BLaER1 treated with 17β-estradiol and CSF1 and Interleukin-3, amounts not matched to agents 10 nM and 100 nM (cell line): Measurements from ENCODE around the gene MOGAT3.
"Not testable (repeated sequence)": the region's sequence is repeated elsewhere in the genome, so short reads cannot be mapped to it uniquely, and the experiment has no call there.

Experiments used
- H3K27ac ChIP-seq, 11 experiments: shearing (Covaris generic); formaldehyde crosslinking; 2 replicates each; pipeline ENCODE4 v1.8.1; 2022
- H3K27me3 ChIP-seq, 11 experiments: shearing (Covaris generic); formaldehyde crosslinking; 2 replicates each; pipeline ENCODE4 v1.8.1; 2022
- H3K36me3 ChIP-seq, 11 experiments: shearing (Covaris generic); formaldehyde crosslinking; 2 replicates each; pipeline ENCODE4 v1.8.1; 2022
- H3K4me1 ChIP-seq, 10 experiments: shearing (Covaris generic); formaldehyde crosslinking; 2 replicates each; pipeline ENCODE4 v1.8.1; 2022
- H3K4me2 ChIP-seq, 11 experiments: shearing (Covaris generic); formaldehyde crosslinking; 2 replicates each; pipeline ENCODE4 v1.8.1; 2022
- H3K4me3 ChIP-seq, 10 experiments: shearing (Covaris generic); formaldehyde crosslinking; 2 replicates each; pipeline ENCODE4 v1.8.1; 2022
- H3K9ac ChIP-seq, 11 experiments: shearing (Covaris generic); formaldehyde crosslinking; 2 replicates each; pipeline ENCODE4 v1.8.1; 2022
- H3K9me3 ChIP-seq, 11 experiments: shearing (Covaris generic); formaldehyde crosslinking; replicated peaks in 1 of 11; 2 replicates each; pipeline ENCODE4 v1.8.1; 2022
- H4K20me1 ChIP-seq, 11 experiments: shearing (Covaris generic); formaldehyde crosslinking; 2 replicates each; pipeline ENCODE4 v1.8.1; 2022
- Cebpa-rat ChIP-seq, 11 experiments: shearing (Covaris generic); IDR thresholded peaks; 2 replicates each; pipeline ENCODE4 v1.8.1; 2022

Gene MOGAT3

GRCh38 chr7:101202603-101202918 is 1.7 kb upstream of the MOGAT3 start:
- Histone ChIP-seq H3K4me3 (no peak overlapping the region), H3K9ac (no peak overlapping the region), H3K4me1 (peaks cover 20 to 45% (median 35%) of the 10 kb centered on the region in 10 experiments), H3K27ac (no peak overlapping the region), H3K9me3 (no peaks in the 10 kb centered on the region), H3K36me3 (peaks cover 0 to 22% (median 17%) of the 10 kb centered on the region in 11 experiments; a peak in 15 of 22 replicates), H3K27me3 (peaks cover 35 to 47% (median 42%) of the 10 kb centered on the region in 11 experiments), H3K4me2 (peak overlapping the region in 6 of 11 experiments; percentile 59 to 94 (median 82); a peak in 8 of 22 replicates), H4K20me1 (peaks cover 0 to 21% (median 0%) of the 10 kb centered on the region in 11 experiments; a peak in 3 of 22 replicates)
- TF ChIP-seq Cebpa-rat (IDR thresholded peaks at IDR 0.05): no peak

GRCh38 chr7:101201695-101202602 is 1.1 kb upstream of the MOGAT3 start:
- Histone ChIP-seq H3K27ac (no peak overlapping the region), H3K4me3 (no peak overlapping the region), H3K4me1 (peaks cover 20 to 45% (median 35%) of the 10 kb centered on the region in 10 experiments), H3K4me2 (no peak overlapping the region), H3K9ac (no peak overlapping the region), H4K20me1 (peaks cover 0 to 15% (median 0%) of the 10 kb centered on the region in 11 experiments; a peak in 2 of 22 replicates), H3K36me3 (peaks cover 0 to 16% (median 12%) of the 10 kb centered on the region in 11 experiments; a peak in 15 of 22 replicates), H3K27me3 (peaks cover 35 to 47% (median 42%) of the 10 kb centered on the region in 11 experiments), H3K9me3 (no peaks in the 10 kb centered on the region)
- no peak for TF ChIP-seq Cebpa-rat (IDR thresholded peaks at IDR 0.05)

- TF ChIP-seq Cebpa-rat (IDR thresholded peaks at IDR 0.05): no peak
- Histone ChIP-seq H3K4me1 (peaks cover 20 to 34% (median 25%) of the 10 kb centered on the region in 10 experiments), H4K20me1 (peaks cover 0 to 9% (median 0%) of the 10 kb centered on the region in 11 experiments; a peak in 1 of 22 replicates), H3K4me3 (no peak overlapping the region), H3K9ac (no peak overlapping the region), H3K27ac (no peak overlapping the region), H3K36me3 (0 out of 22 replicates have a peak, but pooled peaks cover 0 to 1% (median 0%) of the 10 kb centered on the region in 11 experiments), H3K27me3 (peaks cover 35 to 47% (median 42%) of the 10 kb centered on the region in 11 experiments), H3K4me2 (no peak overlapping the region), H3K9me3 (no peaks in the 10 kb centered on the region)
These were observed 353 bp downstream of the MOGAT3 start for GRCh38 chr7:101200504-101200861.

- peaks cover 14 to 27% (median 20%) of the 10 kb centered on the region in 10 experiments for H3K4me1 ChIP-seq
- not testable (repeated sequence) for H3K36me3 ChIP-seq, H3K4me2 ChIP-seq, H3K4me3 ChIP-seq, H3K27ac ChIP-seq, H3K9ac ChIP-seq, H4K20me1 ChIP-seq, H3K9me3 ChIP-seq
- peaks cover 35 to 47% (median 42%) of the 10 kb centered on the region in 11 experiments for H3K27me3 ChIP-seq
These were observed 1.3 kb downstream of the MOGAT3 start for GRCh38 chr7:101199522-101199921.

- H3K27ac ChIP-seq: no peak overlapping the region
These were observed 2.4 kb downstream of the MOGAT3 start for GRCh38 chr7:101198476-101198875.

GRCh38 chr7:101197991-101198390 is 2.8 kb downstream of the MOGAT3 start:
- Histone ChIP-seq H3K4me3 (no peak overlapping the region), H3K9me3 (no peaks in the 10 kb centered on the region), H4K20me1 (peaks cover 0 to 9% (median 0%) of the 10 kb centered on the region in 11 experiments; a peak in 1 of 22 replicates), H3K4me1 (peaks cover 0 to 12% (median 5%) of the 10 kb centered on the region in 10 experiments; a peak in 16 of 20 replicates), H3K9ac (no peak overlapping the region), H3K27ac (no peak overlapping the region), H3K36me3 (no peaks in the 10 kb centered on the region), H3K4me2 (peak overlapping the region in 1 of 11 experiments; percentile 12; a peak in 2 of 22 replicates), H3K27me3 (peaks cover 33 to 40% (median 35%) of the 10 kb centered on the region in 11 experiments)
- no peak for TF ChIP-seq Cebpa-rat (IDR thresholded peaks at IDR 0.05)

More at GRCh38 chr7:101198476-101198875, 2.4 kb downstream of the MOGAT3 start:
- H3K4me2 ChIP-seq: no peak overlapping the region
- H3K4me3 ChIP-seq: no peak overlapping the region
- TF ChIP-seq Cebpa-rat (IDR thresholded peaks at IDR 0.05): no peak
- no peaks in the 10 kb centered on the region for H3K9me3 ChIP-seq
- H3K4me1 ChIP-seq: peaks cover 3 to 17% (median 9%) of the 10 kb centered on the region in 10 experiments
- H3K27me3 ChIP-seq: peaks cover 35 to 45% (median 40%) of the 10 kb centered on the region in 11 experiments
- peaks cover 0 to 9% (median 0%) of the 10 kb centered on the region in 11 experiments; a peak in 1 of 22 replicates for H4K20me1 ChIP-seq
- no peak overlapping the region for H3K9ac ChIP-seq
- H3K36me3 ChIP-seq: no peaks in the 10 kb centered on the region

- Histone ChIP-seq H3K9me3 (no peaks in the 10 kb centered on the region), H3K9ac (no peak overlapping the region), H3K4me1 (peaks cover 0 to 5% (median 0%) of the 10 kb centered on the region in 10 experiments; a peak in 3 of 20 replicates), H3K27ac (no peak overlapping the region), H3K4me2 (no peak overlapping the region), H4K20me1 (no peaks in the 10 kb centered on the region), H3K4me3 (no peak overlapping the region), H3K36me3 (no peaks in the 10 kb centered on the region), H3K27me3 (peaks cover 12 to 19% (median 14%) of the 10 kb centered on the region in 11 experiments)
- no peak for TF ChIP-seq Cebpa-rat (IDR thresholded peaks at IDR 0.05)
These were observed 5.0 kb downstream of the MOGAT3 start for GRCh38 chr7:101195884-101196283.

- no peaks in the 10 kb centered on the region for H4K20me1 ChIP-seq
- no peak overlapping the region for H3K27ac ChIP-seq
- no peak overlapping the region for H3K9ac ChIP-seq
- no peak overlapping the region for H3K4me3 ChIP-seq
- H3K9me3 ChIP-seq: no peaks in the 10 kb centered on the region
- peaks cover 0 to 22% (median 3%) of the 10 kb centered on the region in 10 experiments; a peak in 6 of 20 replicates for H3K4me1 ChIP-seq
- no peaks in the 10 kb centered on the region for H3K27me3 ChIP-seq
- H3K36me3 ChIP-seq: no peaks in the 10 kb centered on the region
- TF ChIP-seq Cebpa-rat (IDR thresholded peaks at IDR 0.05): no peak
- H3K4me2 ChIP-seq: no peak overlapping the region
These were observed 11.7 kb downstream of the MOGAT3 start for GRCh38 chr7:101189109-101189508.

- 0 out of 22 replicates have a peak overlapping the region, but pooled peaks of 1 of the 11 experiments have one; percentile 39 for H3K27ac ChIP-seq
- H3K9ac ChIP-seq: no peak overlapping the region
- TF ChIP-seq Cebpa-rat (IDR thresholded peaks at IDR 0.05): no peak
- peaks cover 0 to 22% (median 3%) of the 10 kb centered on the region in 10 experiments; a peak in 6 of 20 replicates for H3K4me1 ChIP-seq
- H3K4me3 ChIP-seq: no peak overlapping the region
- peaks cover 0 to 9% (median 5%) of the 10 kb centered on the region in 11 experiments; a peak in 5 of 22 replicates for H3K9me3 ChIP-seq
- H3K36me3 ChIP-seq: no peaks in the 10 kb centered on the region
- no peaks in the 10 kb centered on the region for H4K20me1 ChIP-seq
- peak overlapping the region in 3 of 11 experiments; percentile 7 to 16 (median 11); a peak in 4 of 22 replicates for H3K4me2 ChIP-seq
- peaks cover 0 to 9% (median 8%) of the 10 kb centered on the region in 11 experiments; a peak in 20 of 22 replicates for H3K27me3 ChIP-seq
These were observed 13.9 kb downstream of the MOGAT3 start for GRCh38 chr7:101186844-101187428.
